A549 (cell line): ENCODE measurements around the gene NCDN. TPM values are rescaled to one million over a fixed set of nuclear protein-coding genes. Genes with fewer than 3 reads are reported as not detected.

Experiments
- ATAC-seq, 2 experiments: fragments of 200-7000 bp in 1 of 2; fragments of >200 bp in 1 of 2; cut with Nextera tagmentation in 1 of 2; cut with Tn5 transposase in 1 of 2; 3 replicates each; pipeline versions ENCODE4 v1.8.0 to v1.9.1; 2018 to 2020; ENCODE audit warnings: mild to moderate bottlenecking in 1 of 2, moderate library complexity in 1 of 2
- CTCF ChIA-PET: fragments of 300-600 bp; sonication (Branson Sonifier 250); formaldehyde crosslinking; extraction: SDS; loops from one replicate; lab custom pipeline; 2021; ENCODE audit warnings: antibody characterized with exemption, inconsistent platforms; lab: Yijun Ruan, JAX
- POLR2A ChIA-PET: fragments of 350-600 bp; formaldehyde crosslinking; extraction: SDS; loops from one replicate; lab custom pipeline; 2021; ENCODE audit warnings: antibody characterized with exemption, inconsistent platforms; lab: Yijun Ruan, JAX
- DNase-seq, 2 experiments: peaks; one replicate each; pipeline versions ENCODE4 v3.0.0 to v3.0.0-alpha.2; 2011 to 2016; ENCODE audit warnings: low read depth in 1 of 2, low spot score in 1 of 2
- FAIRE-seq: peaks from 2 replicates; lab custom pipeline; 2011; peaks lifted over from hg19 to GRCh38; lab: Jason Lieb, UNC
- H3K27ac ChIP-seq, 2 experiments: fragments of >200 bp; sonication (Bioruptor Twin); formaldehyde crosslinking; 3 replicates each; pipeline ENCODE4 v1.5.1; 2016 to 2017
- H3K4me1 ChIP-seq: fragments of >200 bp; sonication (Bioruptor Twin); formaldehyde crosslinking; 3 replicates; pipeline ENCODE4 v1.6.1; 2016
- H3K4me2 ChIP-seq: fragments of >200 bp; sonication (Bioruptor Twin); formaldehyde crosslinking; 3 replicates; pipeline ENCODE4 v1.6.1; 2016
- H3K4me3 ChIP-seq: fragments of >200 bp; sonication (Bioruptor Twin); formaldehyde crosslinking; 3 replicates; pipeline ENCODE4 v1.5.1; 2016
- H3K9me3 ChIP-seq: fragments of >200 bp; sonication (Bioruptor Twin); formaldehyde crosslinking; 3 replicates; pipeline ENCODE4 v1.6.1; 2016
- CBX2 ChIP-seq: fragments of 200-600 bp; sonication (generic); IDR thresholded peaks from 2 replicates; pipeline ENCODE4 v1.6.1; 2016; ENCODE audit warnings: low read depth, mild to moderate bottlenecking, borderline replicate concordance
- CBX8 ChIP-seq: fragments of 200-600 bp; sonication (generic); IDR thresholded peaks from 2 replicates; pipeline ENCODE4 v1.6.1; 2016
- FOXS1 ChIP-seq: fragments of 250-450 bp; sonication (Bioruptor Pico); IDR thresholded peaks from 2 replicates; pipeline ENCODE4 v1.5.0; 2020; ENCODE audit warnings: mild to moderate bottlenecking, moderate library complexity
- HOXB5 ChIP-seq: fragments of 250-450 bp; sonication (Bioruptor Pico); IDR thresholded peaks from 2 replicates; pipeline ENCODE4 v1.5.0; 2020; ENCODE audit warnings: mild to moderate bottlenecking, moderate library complexity
- JUN ChIP-seq, 2 experiments: fragments of >200 bp; sonication (Bioruptor Twin); formaldehyde crosslinking; IDR thresholded peaks; 2 replicates in 1 of 2; 3 replicates in 1 of 2; pipeline ENCODE4 v1.6.1; 2016 to 2017
- KDM1A ChIP-seq: fragments of 200-600 bp; sonication (generic); IDR thresholded peaks from 2 replicates; pipeline ENCODE4 v1.6.1; 2016; ENCODE audit warnings: low read depth, mild to moderate bottlenecking
- KDM5A ChIP-seq: fragments of 200-600 bp; sonication (generic); IDR thresholded peaks from 2 replicates; pipeline ENCODE4 v1.6.1; 2016; ENCODE audit warnings: antibody characterized with exemption, mild to moderate bottlenecking
- MAZ ChIP-seq: fragments of 150-350 bp; IDR thresholded peaks from 2 replicates; pipeline ENCODE4 v1.6.1; 2014; ENCODE audit warnings: antibody characterized with exemption, low read depth, low read length, borderline replicate concordance
- MYC ChIP-seq: IDR thresholded peaks from 2 replicates; pipeline ENCODE4 v1.6.1; 2012; ENCODE audit warnings: mild to moderate bottlenecking, inconsistent platforms, low read length, improper control_type of control experiment, borderline replicate concordance
- NR3C1 ChIP-seq: fragments of >200 bp; sonication (Bioruptor Twin); formaldehyde crosslinking; IDR thresholded peaks from 3 replicates; pipeline ENCODE4 v1.6.1; 2017
- RAD21 ChIP-seq, 2 experiments: fragments of >200 bp in 1 of 2; sonication (Bioruptor Twin) in 1 of 2; formaldehyde crosslinking in 1 of 2; IDR thresholded peaks in 1 of 2; conservative IDR thresholded peaks in 1 of 2; 2 replicates in 1 of 2; 3 replicates in 1 of 2; pipeline ENCODE4 v1.6.1; 2012 to 2018; ENCODE audit warnings: inconsistent platforms in 1 of 2
- SREBF2 ChIP-seq: fragments of 450-650 bp; IDR thresholded peaks from 2 replicates; pipeline ENCODE4 v1.6.1; 2014; ENCODE audit warnings: mild to moderate bottlenecking, moderate library complexity
- TFCP2L1 ChIP-seq: fragments of 250-450 bp; sonication (Bioruptor Pico); IDR thresholded peaks from 2 replicates; pipeline ENCODE4 v1.5.0; 2021; ENCODE audit warnings: mild to moderate bottlenecking
- TP53 ChIP-seq: fragments of 250-450 bp; sonication (Bioruptor Pico); IDR thresholded peaks from 2 replicates; pipeline ENCODE4 v1.5.0; 2021; ENCODE audit warnings: mild to moderate bottlenecking, moderate library complexity
- ZFP36 ChIP-seq: fragments of 450-650 bp; IDR thresholded peaks from 2 replicates; pipeline ENCODE4 v1.6.1; 2014; ENCODE audit warnings: borderline replicate concordance; ENCODE audit not compliant: partially characterized antibody
- ZSCAN20 ChIP-seq: fragments of 250-450 bp; sonication (Bioruptor Pico); IDR thresholded peaks from 2 replicates; pipeline ENCODE4 v1.8.0; 2022; ENCODE audit warnings: mild to moderate bottlenecking, moderate library complexity
- WGBS: methylation state at CpG from one replicate; pipeline ENCODE4 v1.1.6; 2017; ENCODE audit errors: missing lambda C conversion rate; 5-methylcytosine and 5-hydroxymethylcytosine counted together
- polyA plus RNA-seq, 4 experiments: library from polyadenylated mRNA; depleted of rRNA in 3 of 4; stranded (reverse); fragments of >200 nt; fragmentation: RNase III in 1 of 4; extraction: RNeasy Plus Mini Kit Qiagen cat#74134 plus additional on column Dnase treatment in 1 of 4; gene quantifications; 2 replicates in 3 of 4; 3 replicates in 1 of 4; pipeline ENCODE4 v1.2.3, GENCODE V29; 2011 to 2017
- TF ChIP-seq, protein P1 (sequence below): IDR thresholded peaks from 2 replicates; pipeline ENCODE4 v1.6.1; 2012; ENCODE audit warnings: low read depth, borderline replicate concordance
- TF ChIP-seq, protein P2 (sequence below): fragments of >200 bp; sonication (Bioruptor Twin); formaldehyde crosslinking; IDR thresholded peaks from 3 replicates; pipeline ENCODE4 v1.6.1; 2016
- TF ChIP-seq, protein P3 (sequence below): fragments of 150-350 bp; IDR thresholded peaks from 2 replicates; pipeline ENCODE4 v1.6.1; 2014; ENCODE audit warnings: low read depth, mild to moderate bottlenecking, low read length
- TF ChIP-seq, protein P4 (sequence below): fragments of 250-450 bp; sonication (Bioruptor Pico); IDR thresholded peaks from 2 replicates; pipeline ENCODE4 v1.5.0; 2020; ENCODE audit warnings: low read depth, mild to moderate bottlenecking, moderate library complexity
- TF ChIP-seq, protein P5 (sequence below): fragments of 250-450 bp; sonication (Bioruptor Pico); IDR thresholded peaks from 2 replicates; pipeline ENCODE4 v1.5.0; 2021; ENCODE audit warnings: mild to moderate bottlenecking, moderate library complexity, borderline replicate concordance

The NCDN gene
- polyA plus RNA-seq, 2 of the 4 experiments (the other 2 are of a cell fraction) = 7.0 to 16.8 TPM

DNA sequence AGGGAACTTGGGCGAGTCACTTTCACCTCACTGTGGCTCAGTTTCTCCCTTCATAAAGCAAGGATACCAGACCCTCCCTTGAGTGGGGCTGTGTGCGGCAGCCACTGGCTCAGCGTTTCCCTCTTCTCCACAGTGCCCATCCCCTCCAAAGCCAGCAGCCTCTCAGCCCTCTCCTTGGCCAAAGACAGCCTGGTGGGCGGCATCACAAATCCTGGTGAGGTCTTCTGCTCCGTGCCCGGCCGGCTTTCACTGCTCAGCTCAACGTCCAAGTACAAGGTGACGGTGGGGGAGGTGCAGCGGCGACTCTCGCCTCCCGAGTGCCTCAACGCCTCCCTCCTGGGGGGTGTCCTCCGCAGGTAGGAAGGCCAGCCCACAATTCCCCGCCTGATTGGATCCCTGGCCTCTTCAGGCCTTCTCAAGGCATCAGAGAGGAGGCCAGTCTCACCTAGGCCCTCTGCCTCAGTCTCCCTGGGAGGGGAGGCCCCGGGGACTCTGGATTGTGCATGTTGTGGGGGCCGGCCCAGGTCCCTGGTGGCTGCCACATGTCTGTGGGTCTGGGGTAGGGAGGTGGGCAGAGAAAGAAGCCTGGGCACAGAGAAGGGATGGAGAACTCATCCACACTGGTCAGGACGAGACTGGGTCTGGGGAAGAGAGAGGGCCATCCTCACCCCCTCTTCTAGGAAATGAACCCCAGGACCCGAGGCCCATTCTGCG lies 30.8 kb downstream of the NCDN start (continued):
- TF ChIP-seq ZFP36 = no peak
- TF ChIP-seq, protein P1, sequence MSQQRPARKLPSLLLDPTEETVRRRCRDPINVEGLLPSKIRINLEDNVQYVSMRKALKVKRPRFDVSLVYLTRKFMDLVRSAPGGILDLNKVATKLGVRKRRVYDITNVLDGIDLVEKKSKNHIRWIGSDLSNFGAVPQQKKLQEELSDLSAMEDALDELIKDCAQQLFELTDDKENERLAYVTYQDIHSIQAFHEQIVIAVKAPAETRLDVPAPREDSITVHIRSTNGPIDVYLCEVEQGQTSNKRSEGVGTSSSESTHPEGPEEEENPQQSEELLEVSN = no peak
- TF ChIP-seq, all 56 proteins: peak for 0

DNA sequence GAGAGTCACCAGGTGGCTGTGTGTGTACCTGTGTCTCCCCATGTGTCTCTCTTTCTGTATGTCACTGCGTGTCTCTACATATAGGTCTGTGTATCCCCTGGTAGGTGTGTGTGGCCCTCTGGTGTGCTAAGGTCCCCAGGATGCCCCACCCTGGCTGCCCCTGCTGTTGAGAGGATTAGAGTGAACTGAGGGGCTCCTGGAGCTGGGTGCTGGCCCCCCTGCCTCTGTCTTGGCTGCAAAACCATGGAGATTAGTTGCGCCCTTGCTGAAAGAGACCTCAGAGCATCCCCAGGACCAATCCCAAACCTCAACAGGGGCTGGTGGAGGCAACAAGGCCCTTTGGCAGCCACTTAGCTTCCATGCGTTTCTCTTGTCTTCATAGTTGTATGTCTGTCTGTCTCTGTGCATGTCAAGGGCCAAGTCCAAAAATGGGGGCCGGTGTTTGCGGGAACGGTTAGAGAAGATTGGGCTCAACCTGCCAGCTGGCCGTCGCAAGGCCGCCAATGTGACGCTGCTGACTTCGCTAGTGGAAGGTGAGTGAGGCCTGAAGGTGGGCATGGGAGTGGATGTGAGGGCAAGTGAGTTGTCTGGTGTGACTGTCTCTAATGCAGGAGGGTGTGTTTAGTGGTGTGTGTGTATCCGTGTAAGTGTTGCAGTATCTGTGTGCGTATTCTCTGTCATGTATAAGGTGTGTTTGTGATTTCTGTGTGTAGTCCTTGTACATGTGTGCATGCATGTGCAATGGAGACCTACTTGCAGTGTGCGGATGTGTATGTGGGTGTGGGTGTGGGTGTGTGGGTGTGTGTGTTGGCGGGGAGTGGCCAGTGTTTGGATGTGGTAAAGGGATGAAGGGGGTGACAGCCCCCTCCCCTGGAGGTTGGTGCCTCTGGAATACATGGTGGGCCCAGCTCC lies 32.2 kb downstream of the NCDN start:
- Histone ChIP-seq H3K4me3 (no peak overlapping the region), H3K4me2 (no peak overlapping the region), H3K9me3 (no peaks in the 10 kb centered on the region), H3K27ac (no peak overlapping the region), H3K4me1 (no peaks in the 10 kb centered on the region)
- no peak for DNase-seq
- no peak for ATAC-seq
- POLR2A ChIA-PET = interaction anchor here (0.5 kb wide), 1 partner anchor 9 kb away, joined by 3 read pairs; no protein-coding TSS in a partner anchor
- 92% methylated on average over 13 of the region's 15 CpGs for WGBS
- CTCF ChIA-PET = interaction anchor here (1.0 kb wide), 1 partner anchor 125 kb away, joined by 3 read pairs; no protein-coding TSS in a partner anchor
- TF ChIP-seq ZSCAN20 (CRISPR knock-in tag) (no peak), FOXS1 (no peak), CBX8 (no peak)
- no peak for FAIRE-seq

DNA sequence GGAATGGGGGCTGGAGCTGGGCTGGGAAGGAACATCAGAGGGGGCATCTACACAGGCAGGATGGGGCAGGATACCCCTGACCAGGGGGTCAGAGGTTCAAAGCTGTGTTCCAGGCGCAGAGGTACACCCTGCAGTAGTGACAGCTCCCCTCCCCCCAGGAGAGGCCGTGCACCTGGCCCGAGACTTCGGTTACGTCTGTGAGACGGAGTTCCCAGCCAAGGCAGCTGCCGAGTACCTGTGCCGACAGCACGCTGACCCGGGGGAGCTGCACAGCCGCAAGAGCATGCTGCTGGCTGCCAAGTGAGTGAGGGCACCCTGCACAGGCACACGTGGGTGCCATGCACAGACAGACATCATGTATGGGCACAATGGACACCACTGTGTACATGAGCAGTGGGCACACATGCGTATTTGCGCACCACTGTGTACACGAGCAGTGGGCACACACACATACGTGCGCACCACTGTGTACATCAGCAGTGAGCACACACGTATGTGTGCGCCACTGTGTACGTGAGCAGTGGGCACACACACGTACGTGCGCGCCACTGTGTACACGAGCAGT lies 33.0 kb downstream of the NCDN start:
- FAIRE-seq (no peak), DNase-seq (no peak), ATAC-seq (no peak)
- Histone ChIP-seq H3K4me1 (no peaks in the 10 kb centered on the region), H3K4me3 (no peak overlapping the region), H3K27ac (no peak overlapping the region), H3K4me2 (no peak overlapping the region), H3K9me3 (no peaks in the 10 kb centered on the region)
- ChIA-PET POLR2A (interaction anchor here (0.5 kb wide), 1 partner anchor 10 kb away, joined by 3 read pairs; no protein-coding TSS in a partner anchor), CTCF (interaction anchor here (1.0 kb wide), 1 partner anchor 124 kb away, joined by 3 read pairs; no protein-coding TSS in a partner anchor)
- WGBS = 97% methylated on average over 7 of the region's 25 CpGs
- TF ChIP-seq TP53 = no peak
- no peak for TF ChIP-seq RAD21 (conservative IDR thresholded peaks at IDR 0.05 in 1 of 2, IDR thresholded peaks at IDR 0.05 in 1 of 2)
- TF ChIP-seq JUN (IDR thresholded peaks at IDR 0.05) = no peak
- TF ChIP-seq MYC = no peak
- TF ChIP-seq, protein P2, sequence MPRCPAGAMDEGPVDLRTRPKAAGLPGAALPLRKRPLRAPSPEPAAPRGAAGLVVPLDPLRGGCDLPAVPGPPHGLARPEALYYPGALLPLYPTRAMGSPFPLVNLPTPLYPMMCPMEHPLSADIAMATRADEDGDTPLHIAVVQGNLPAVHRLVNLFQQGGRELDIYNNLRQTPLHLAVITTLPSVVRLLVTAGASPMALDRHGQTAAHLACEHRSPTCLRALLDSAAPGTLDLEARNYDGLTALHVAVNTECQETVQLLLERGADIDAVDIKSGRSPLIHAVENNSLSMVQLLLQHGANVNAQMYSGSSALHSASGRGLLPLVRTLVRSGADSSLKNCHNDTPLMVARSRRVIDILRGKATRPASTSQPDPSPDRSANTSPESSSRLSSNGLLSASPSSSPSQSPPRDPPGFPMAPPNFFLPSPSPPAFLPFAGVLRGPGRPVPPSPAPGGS = no peak
- TF ChIP-seq, protein P3, sequence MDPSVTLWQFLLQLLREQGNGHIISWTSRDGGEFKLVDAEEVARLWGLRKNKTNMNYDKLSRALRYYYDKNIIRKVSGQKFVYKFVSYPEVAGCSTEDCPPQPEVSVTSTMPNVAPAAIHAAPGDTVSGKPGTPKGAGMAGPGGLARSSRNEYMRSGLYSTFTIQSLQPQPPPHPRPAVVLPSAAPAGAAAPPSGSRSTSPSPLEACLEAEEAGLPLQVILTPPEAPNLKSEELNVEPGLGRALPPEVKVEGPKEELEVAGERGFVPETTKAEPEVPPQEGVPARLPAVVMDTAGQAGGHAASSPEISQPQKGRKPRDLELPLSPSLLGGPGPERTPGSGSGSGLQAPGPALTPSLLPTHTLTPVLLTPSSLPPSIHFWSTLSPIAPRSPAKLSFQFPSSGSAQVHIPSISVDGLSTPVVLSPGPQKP = no peak
- TF ChIP-seq MAZ = no peak
- no peak for TF ChIP-seq KDM5A
- TF ChIP-seq CBX8 = no peak
- no peak for TF ChIP-seq FOXS1
- TF ChIP-seq ZSCAN20 (CRISPR knock-in tag) = no peak
- TF ChIP-seq, protein P4, sequence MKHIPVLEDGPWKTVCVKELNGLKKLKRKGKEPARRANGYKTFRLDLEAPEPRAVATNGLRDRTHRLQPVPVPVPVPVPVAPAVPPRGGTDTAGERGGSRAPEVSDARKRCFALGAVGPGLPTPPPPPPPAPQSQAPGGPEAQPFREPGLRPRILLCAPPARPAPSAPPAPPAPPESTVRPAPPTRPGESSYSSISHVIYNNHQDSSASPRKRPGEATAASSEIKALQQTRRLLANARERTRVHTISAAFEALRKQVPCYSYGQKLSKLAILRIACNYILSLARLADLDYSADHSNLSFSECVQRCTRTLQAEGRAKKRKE = no peak
- no peak for TF ChIP-seq TFCP2L1 (CRISPR knock-in tag)
- no peak for TF ChIP-seq HOXB5 (CRISPR knock-in tag)
- TF ChIP-seq, protein P5, sequence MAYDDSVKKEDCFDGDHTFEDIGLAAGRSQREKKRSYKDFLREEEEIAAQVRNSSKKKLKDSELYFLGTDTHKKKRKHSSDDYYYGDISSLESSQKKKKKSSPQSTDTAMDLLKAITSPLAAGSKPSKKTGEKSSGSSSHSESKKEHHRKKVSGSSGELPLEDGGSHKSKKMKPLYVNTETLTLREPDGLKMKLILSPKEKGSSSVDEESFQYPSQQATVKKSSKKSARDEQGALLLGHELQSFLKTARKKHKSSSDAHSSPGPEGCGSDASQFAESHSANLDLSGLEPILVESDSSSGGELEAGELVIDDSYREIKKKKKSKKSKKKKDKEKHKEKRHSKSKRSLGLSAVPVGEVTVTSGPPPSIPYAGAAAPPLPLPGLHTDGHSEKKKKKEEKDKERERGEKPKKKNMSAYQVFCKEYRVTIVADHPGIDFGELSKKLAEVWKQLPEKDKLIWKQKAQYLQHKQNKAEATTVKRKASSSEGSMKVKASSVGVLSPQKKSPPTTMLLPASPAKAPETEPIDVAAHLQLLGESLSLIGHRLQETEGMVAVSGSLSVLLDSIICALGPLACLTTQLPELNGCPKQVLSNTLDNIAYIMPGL = no peak
- TF ChIP-seq KDM1A = no peak
- TF ChIP-seq CBX2 = no peak
- no peak for TF ChIP-seq SREBF2
- no peak for TF ChIP-seq NR3C1
